IMR-90 (cell line): Measurements from ENCODE around the gene COL12A1. TPM values are rescaled to one million over a fixed set of nuclear protein-coding genes. Genes with fewer than 3 reads are reported as not detected.

Experiments
- ATAC-seq: fragments of 200-7000 bp; cut with Tn5 transposase; 2 replicates; pipeline ENCODE4 v1.9.1; 2020; ENCODE audit warnings: low read depth, mild to moderate bottlenecking, moderate library complexity
- BruUV-seq: library from RNA; stranded (reverse); fragments of 400-500 nt; replicated peaks from 2 replicates; lab custom pipeline; 2021; lab: Mats Ljungman, UMichigan
- CTCF ChIA-PET: fragments of 300-600 bp; formaldehyde crosslinking; extraction: SDS; loops from one replicate; lab custom pipeline; 2021; ENCODE audit warnings: antibody characterized with exemption; lab: Yijun Ruan, JAX
- POLR2A ChIA-PET: fragments of 300-600 bp; sonication (Branson Sonifier 250); formaldehyde crosslinking; loops from one replicate; lab custom pipeline; 2022; ENCODE audit warnings: antibody characterized with exemption; ENCODE audit not compliant: unreplicated experiment; lab: Charles Lee
- DNase-seq: peaks from one replicate; pipeline ENCODE4 v3.0.0; 2013
- H2AFZ ChIP-seq: replicated peaks from 2 replicates; pipeline ENCODE3; 2013; ENCODE audit warnings: low read length, mild to moderate bottlenecking; ENCODE audit not compliant: poor library complexity
- H2AK5ac ChIP-seq: 2 replicates; pipeline ENCODE4 v1.6.1; 2013; ENCODE audit warnings: low read depth, low read length, inconsistent platforms
- H2AK9ac ChIP-seq: replicated peaks from 2 replicates; pipeline ENCODE3; 2013; ENCODE audit warnings: mild to moderate bottlenecking, low read depth, low read length, moderate library complexity; ENCODE audit not compliant: poor library complexity
- H2BK120ac ChIP-seq: 2 replicates; pipeline ENCODE4 v1.6.1; 2013; ENCODE audit warnings: low read depth, low read length, inconsistent platforms
- H2BK15ac ChIP-seq: 3 replicates; pipeline ENCODE4 v1.6.1; 2013; ENCODE audit warnings: low read depth, low read length, inconsistent platforms
- H2BK20ac ChIP-seq: 2 replicates; pipeline ENCODE4 v1.6.1; 2013; ENCODE audit warnings: low read depth, mild to moderate bottlenecking, inconsistent platforms, low read length, moderate library complexity
- H2BK5ac ChIP-seq: 2 replicates; pipeline ENCODE4 v1.6.1; 2013; ENCODE audit warnings: mild to moderate bottlenecking, low read depth, low read length, inconsistent platforms; ENCODE audit not compliant: poor library complexity, severe bottlenecking
- H3K14ac ChIP-seq: replicated peaks from 2 replicates; pipeline ENCODE4 v1.6.1; 2013; ENCODE audit warnings: low read depth, low read length, inconsistent platforms
- H3K18ac ChIP-seq: 2 replicates; pipeline ENCODE4 v1.6.1; 2013; ENCODE audit warnings: low read depth, low read length, control low read depth
- H3K23ac ChIP-seq: 2 replicates; pipeline ENCODE4 v1.6.1; 2013; ENCODE audit warnings: low read depth, low read length, inconsistent platforms
- H3K27ac ChIP-seq: 2 replicates; pipeline ENCODE4 v1.5.1; 2013; ENCODE audit warnings: mild to moderate bottlenecking, control low read depth, low read length; ENCODE audit not compliant: insufficient read depth
- H3K27me3 ChIP-seq: 2 replicates; pipeline ENCODE4 v1.6.1; 2013; ENCODE audit warnings: low read length; ENCODE audit not compliant: control insufficient read depth, insufficient read depth
- H3K36me3 ChIP-seq: 2 replicates; pipeline ENCODE4 v1.6.1; 2013; ENCODE audit warnings: low read length, mixed read lengths; ENCODE audit not compliant: control insufficient read depth, insufficient read depth
- H3K4ac ChIP-seq: 2 replicates; pipeline ENCODE4 v1.6.1; 2013; ENCODE audit warnings: low read depth, low read length, inconsistent platforms
- H3K4me1 ChIP-seq: 2 replicates; pipeline ENCODE4 v1.6.1; 2013; ENCODE audit warnings: low read length, mixed read lengths; ENCODE audit not compliant: control insufficient read depth, insufficient read depth
- H3K4me2 ChIP-seq: 2 replicates; pipeline ENCODE4 v1.6.1; 2013; ENCODE audit warnings: low read depth, mild to moderate bottlenecking, control low read depth, low read length, moderate library complexity
- H3K4me3 ChIP-seq: 2 replicates; pipeline ENCODE4 v1.5.1; 2013; ENCODE audit warnings: low read depth, mild to moderate bottlenecking, control low read depth, low read length, moderate library complexity; ENCODE audit not compliant: insufficient read depth
- H3K56ac ChIP-seq: 2 replicates; pipeline ENCODE4 v1.6.1; 2013; ENCODE audit warnings: low read length, inconsistent platforms; ENCODE audit not compliant: insufficient read depth; ENCODE audit errors: extremely low read depth
- H3K79me1 ChIP-seq, 2 experiments: 2 replicates each; pipeline ENCODE4 v1.6.1; 2013; ENCODE audit warnings: low read length in 2 of 2, inconsistent platforms in 1 of 2, low read depth in 1 of 2
- H3K9ac ChIP-seq: 2 replicates; pipeline ENCODE4 v1.6.1; 2013; ENCODE audit warnings: low read depth, low read length, control low read depth
- H3K9me1 ChIP-seq: 2 replicates; pipeline ENCODE4 v1.6.1; 2013; ENCODE audit warnings: low read length, inconsistent platforms; ENCODE audit not compliant: insufficient read depth
- H3K9me3 ChIP-seq: 2 replicates; pipeline ENCODE4 v1.6.1; 2013; ENCODE audit warnings: low read length; ENCODE audit not compliant: control insufficient read depth, insufficient read depth
- H4K20me1 ChIP-seq: 2 replicates; pipeline ENCODE4 v1.6.1; 2013; ENCODE audit warnings: low read length, inconsistent platforms; ENCODE audit not compliant: insufficient read depth
- H4K5ac ChIP-seq: 2 replicates; pipeline ENCODE4 v1.6.1; 2013; ENCODE audit warnings: mild to moderate bottlenecking, low read depth, low read length, control low read depth
- H4K8ac ChIP-seq, 2 experiments: 2 replicates each; pipeline ENCODE4 v1.6.1; 2013; ENCODE audit warnings: low read depth in 2 of 2, low read length in 2 of 2, control low read depth in 1 of 2, inconsistent platforms in 1 of 2
- H4K91ac ChIP-seq: 2 replicates; pipeline ENCODE4 v1.6.1; 2013; ENCODE audit warnings: low read depth, low read length, inconsistent platforms; ENCODE audit not compliant: insufficient read depth
- CHD1 ChIP-seq: IDR thresholded peaks from 2 replicates; pipeline ENCODE4 v1.6.1; 2012; ENCODE audit warnings: low read depth, low read length, improper control_type of control experiment
- ELK1 ChIP-seq: fragments of 150-350 bp; IDR thresholded peaks from 2 replicates; pipeline ENCODE4 v1.6.1; 2016; ENCODE audit warnings: low read depth, mild to moderate bottlenecking, low read length, moderate library complexity, borderline replicate concordance
- MXI1 ChIP-seq: IDR thresholded peaks from 2 replicates; pipeline ENCODE4 v1.6.1; 2012; ENCODE audit warnings: low read depth, mild to moderate bottlenecking, low read length, moderate library complexity, borderline replicate concordance
- POLR2A ChIP-seq: IDR thresholded peaks from 2 replicates; pipeline ENCODE4 v1.6.1; 2012; ENCODE audit warnings: mild to moderate bottlenecking, low read depth, low read length
- RCOR1 ChIP-seq: IDR thresholded peaks from 2 replicates; pipeline ENCODE4 v1.6.1; 2012; ENCODE audit warnings: mild to moderate bottlenecking, low read length, improper control_type of control experiment; ENCODE audit not compliant: insufficient replicate concordance
- RFX5 ChIP-seq: IDR thresholded peaks from 2 replicates; pipeline ENCODE4 v1.8.0; 2012; ENCODE audit warnings: low read depth, mild to moderate bottlenecking, low read length, moderate library complexity
- SMC3 ChIP-seq: fragments of 150-350 bp; IDR thresholded peaks from 2 replicates; pipeline ENCODE4 v1.6.1; 2016; ENCODE audit warnings: low read depth, mild to moderate bottlenecking, antibody characterized with exemption, low read length, moderate library complexity
- WGBS, 2 experiments: methylation state at CpG; one replicate each; pipeline versions ENCODE4 v1.1.5 to v1.1.7; 2013; ENCODE audit warnings: missing lambda C conversion rate in 2 of 2; ENCODE audit not compliant: insufficient read length in 1 of 2; ENCODE audit errors: extremely low coverage in 2 of 2; 5-methylcytosine and 5-hydroxymethylcytosine counted together
- dilution Hi-C: fragments of 300-500 bp; cut with HindIII; formaldehyde crosslinking; loops from one replicate; pipeline ENCODE4 v1.14.3; 2018; ENCODE audit warnings: low sequenced_read_pairs; ENCODE audit not compliant: unreplicated experiment
- in situ Hi-C: fragments of 300-500 bp; cut with MboI; formaldehyde crosslinking; loops from 3 replicates; pipeline ENCODE4 v1.14.3; 2019; ENCODE audit warnings: low sequenced_read_pairs, inconsistent platforms, mixed read lengths
- intact Hi-C: fragments of 100-400 bp; cut with micrococcal nuclease; formaldehyde crosslinking; loops from 2 replicates; pipeline ENCODE4 v1.10.0; 2022
- polyA plus RNA-seq, 3 experiments: library from polyadenylated mRNA; depleted of rRNA; stranded (reverse); fragments of >200 nt; gene quantifications; 2 replicates each; pipeline ENCODE4 v1.2.3, GENCODE V29; 2012; ENCODE audit warnings: low replicate concordance in 1 of 3
- total RNA-seq: library from RNA; depleted of rRNA; stranded (reverse); fragments of >200 nt; gene quantifications from 2 replicates; pipeline ENCODE4 v1.2.3, GENCODE V29; 2012

The COL12A1 gene
- total and polyA plus RNA-seq, 2 of the 4 experiments (the other 2 are of a cell fraction): 350 to 452 TPM

GRCh38 chr6:75115481-75115880 lies 90.4 kb downstream of the COL12A1 start:
- Histone ChIP-seq H2BK15ac (no peak overlapping the region), H2AK5ac (no peak overlapping the region), H3K27ac (no peak overlapping the region), H2AK9ac (no peak overlapping the region), H3K56ac (no peak overlapping the region), H2BK5ac (peak overlapping the region; percentile 5), H3K79me1 (peaks cover 15 to 46% of the 10 kb centered on the region in 2 experiments), H4K91ac (no peak overlapping the region), H3K9ac (no peak overlapping the region), H3K27me3 (no peaks in the 10 kb centered on the region), H2BK20ac (no peak overlapping the region), H3K4ac (no peak overlapping the region), H3K9me1 (peaks cover 6% of the 10 kb centered on the region), H3K14ac (no peak overlapping the region), H2BK120ac (no peak overlapping the region), H3K18ac (no peak overlapping the region), H4K5ac (no peak overlapping the region), H3K4me3 (no peak overlapping the region), H4K20me1 (no peaks in the 10 kb centered on the region), H3K23ac (no peak overlapping the region), H3K4me2 (no peak overlapping the region), H3K36me3 (peaks cover 32% of the 10 kb centered on the region), H4K8ac (no peak overlapping the region), H3K4me1 (peaks cover 6% of the 10 kb centered on the region; the same call in 1 of the 2 replicates), H2AFZ (no peak overlapping the region), H3K9me3 (no peaks in the 10 kb centered on the region)
- ChIA-PET POLR2A (no interaction called here), CTCF (no interaction called here)
- 100% methylated on average over 1 of the region's 3 CpGs; no CpG with 5 or more reads in 1 of the 2 experiments for WGBS, 2 experiments
- dilution Hi-C loops (no loop called here), in situ Hi-C loops (no loop called here), intact Hi-C loops (no loop called here)
- no TSS peak for BruUV-seq
- TF ChIP-seq RFX5: no peak
- no peak for TF ChIP-seq ELK1
- TF ChIP-seq MXI1: no peak
- TF ChIP-seq POLR2A: no peak
- TF ChIP-seq RCOR1: no peak
- TF ChIP-seq CHD1: no peak
- TF ChIP-seq SMC3: no peak
- ATAC-seq (no peak), DNase-seq (peak; percentile 52)
